HepG2 (cell line): ENCODE data around the gene POLR3K. TPM values are rescaled to one million over a fixed set of nuclear protein-coding genes. Genes with fewer than 3 reads are reported as not detected.

Experiments used
- ARID4A ChIP-seq: sonication (generic); formaldehyde crosslinking; IDR thresholded peaks from 2 replicates; pipeline ENCODE4 v1.5.0; 2020; ENCODE audit warnings: mild to moderate bottlenecking, missing genetic modification reagents, borderline replicate concordance
- ATRX ChIP-seq: sonication (generic); formaldehyde crosslinking; IDR thresholded peaks from 2 replicates; pipeline ENCODE4 v1.4.0; 2020; ENCODE audit warnings: missing genetic modification reagents, borderline replicate concordance
- E2F1 ChIP-seq: sonication (generic); formaldehyde crosslinking; IDR thresholded peaks from 2 replicates; pipeline ENCODE4 v1.5.0; 2020; ENCODE audit warnings: missing genetic modification reagents
- HMGA1 ChIP-seq: sonication (generic); formaldehyde crosslinking; conservative IDR thresholded peaks from 2 replicates; pipeline ENCODE4 v1.4.0; 2020; ENCODE audit warnings: missing genetic modification reagents
- NCOR1 ChIP-seq: fragments of 200-600 bp; sonication (generic); IDR thresholded peaks from 2 replicates; pipeline ENCODE4 v1.7.0; 2017; ENCODE audit warnings: antibody characterized with exemption, low read length, borderline replicate concordance
- SMARCE1 ChIP-seq: fragments of 450-650 bp; IDR thresholded peaks from 2 replicates; pipeline ENCODE4 v1.6.1; 2017; ENCODE audit warnings: borderline replicate concordance
- SNAI1 ChIP-seq: sonication (generic); formaldehyde crosslinking; IDR thresholded peaks from 2 replicates; pipeline ENCODE4 v1.5.0; 2020; ENCODE audit warnings: mild to moderate bottlenecking, missing genetic modification reagents, borderline replicate concordance
- SP1 ChIP-seq, 2 experiments: fragments of 450-650 bp in 1 of 2; sonication (generic) in 1 of 2; formaldehyde crosslinking in 1 of 2; IDR thresholded peaks; 2 replicates each; pipeline versions ENCODE4 v1.4.0 to v1.6.1; 2016 to 2020; ENCODE audit warnings: missing genetic modification reagents in 1 of 2
- TP53 ChIP-seq: sonication (generic); formaldehyde crosslinking; conservative IDR thresholded peaks from 2 replicates; pipeline ENCODE4 v1.4.0; 2020; ENCODE audit warnings: missing genetic modification reagents
- XRCC5 ChIP-seq: fragments of 200-400 bp; formaldehyde crosslinking; optimal IDR thresholded peaks from 2 replicates; pipeline ENCODE3; 2017; ENCODE audit warnings: mild to moderate bottlenecking, low read length
- ZNF20 ChIP-seq: sonication (generic); formaldehyde crosslinking; IDR thresholded peaks from 2 replicates; pipeline ENCODE4 v1.4.0; 2020; ENCODE audit warnings: mild to moderate bottlenecking, moderate library complexity, missing genetic modification reagents
- ZNF264 ChIP-seq: sonication (generic); formaldehyde crosslinking; IDR thresholded peaks from 2 replicates; pipeline ENCODE4 v1.4.0; 2020; ENCODE audit warnings: missing genetic modification reagents
- ZNF547 ChIP-seq: sonication (generic); formaldehyde crosslinking; IDR thresholded peaks from 2 replicates; pipeline ENCODE4 v1.5.1; 2020; ENCODE audit warnings: mild to moderate bottlenecking, missing genetic modification reagents
- ZNF564 ChIP-seq: sonication (generic); formaldehyde crosslinking; IDR thresholded peaks from 2 replicates; pipeline ENCODE4 v1.8.1; 2023; ENCODE audit warnings: mild to moderate bottlenecking, missing genetic modification reagents
- ZNF605 ChIP-seq: sonication (generic); formaldehyde crosslinking; IDR thresholded peaks from 2 replicates; pipeline ENCODE4 v1.8.0; 2022; ENCODE audit warnings: mild to moderate bottlenecking, missing genetic modification reagents
- polyA plus RNA-seq, 8 experiments: library from polyadenylated mRNA; depleted of rRNA in 3 of 8; stranded (reverse) in 7 of 8; unstranded in 1 of 8; fragments of >200 nt; fragmentation: Illumina TruSeq in 4 of 8; extraction: Trizol in 4 of 8; gene quantifications; 2 replicates each; pipeline versions ENCODE4 v1.2.1 to v1.2.3, GENCODE V29; 2011 to 2016; ENCODE audit warnings: low read depth in 4 of 8, missing spikeins in 1 of 8, mixed read lengths in 1 of 8; ENCODE audit not compliant: insufficient read depth in 1 of 8
- total RNA-seq, 5 experiments: library from RNA; depleted of rRNA; stranded (reverse); fragments of >200 nt; fragmentation: Illumina TruSeq; extraction: Trizol; gene quantifications; 2 replicates each; pipeline ENCODE4 v1.2.3, GENCODE V29; 2016; ENCODE audit warnings: low read depth in 1 of 5
- TF ChIP-seq, protein P1 (sequence below): sonication (generic); formaldehyde crosslinking; IDR thresholded peaks from 2 replicates; pipeline ENCODE4 v1.8.1; 2022; ENCODE audit warnings: low read depth, mild to moderate bottlenecking, missing genetic modification reagents
- TF ChIP-seq, protein P2 (sequence below): sonication (generic); formaldehyde crosslinking; IDR thresholded peaks from 2 replicates; pipeline ENCODE4 v1.8.0; 2022; ENCODE audit warnings: missing genetic modification reagents, mild to moderate bottlenecking, moderate library complexity, borderline replicate concordance
- TF ChIP-seq, protein P3 (sequence below): IDR thresholded peaks from 2 replicates; pipeline ENCODE4 v1.6.1; 2016; ENCODE audit warnings: mild to moderate bottlenecking, missing biosample characterization, missing genetic modification reagents

Gene POLR3K
- total and polyA plus RNA-seq, 2 of the 13 experiments (the other 11 are each of a cell fraction or from before 2014, with no cell fraction given) = 14.8 to 18.8 TPM

- TF ChIP-seq, protein P1, sequence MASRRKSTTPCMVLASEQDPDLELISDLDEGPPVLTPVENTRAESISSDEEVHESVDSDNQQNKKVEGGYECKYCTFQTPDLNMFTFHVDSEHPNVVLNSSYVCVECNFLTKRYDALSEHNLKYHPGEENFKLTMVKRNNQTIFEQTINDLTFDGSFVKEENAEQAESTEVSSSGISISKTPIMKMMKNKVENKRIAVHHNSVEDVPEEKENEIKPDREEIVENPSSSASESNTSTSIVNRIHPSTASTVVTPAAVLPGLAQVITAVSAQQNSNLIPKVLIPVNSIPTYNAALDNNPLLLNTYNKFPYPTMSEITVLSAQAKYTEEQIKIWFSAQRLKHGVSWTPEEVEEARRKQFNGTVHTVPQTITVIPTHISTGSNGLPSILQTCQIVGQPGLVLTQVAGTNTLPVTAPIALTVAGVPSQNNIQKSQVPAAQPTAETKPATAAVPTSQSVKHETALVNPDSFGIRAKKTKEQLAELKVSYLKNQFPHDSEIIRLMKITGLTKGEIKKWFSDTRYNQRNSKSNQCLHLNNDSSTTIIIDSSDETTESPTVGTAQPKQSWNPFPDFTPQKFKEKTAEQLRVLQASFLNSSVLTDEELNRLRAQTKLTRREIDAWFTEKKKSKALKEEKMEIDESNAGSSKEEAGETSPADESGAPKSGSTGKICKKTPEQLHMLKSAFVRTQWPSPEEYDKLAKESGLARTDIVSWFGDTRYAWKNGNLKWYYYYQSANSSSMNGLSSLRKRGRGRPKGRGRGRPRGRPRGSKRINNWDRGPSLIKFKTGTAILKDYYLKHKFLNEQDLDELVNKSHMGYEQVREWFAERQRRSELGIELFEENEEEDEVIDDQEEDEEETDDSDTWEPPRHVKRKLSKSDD (CRISPR knock-in tag) = no peak
- TF ChIP-seq E2F1 (CRISPR knock-in tag) (no peak), NCOR1 (0 out of 2 replicates have a peak, but pooled peaks have one; percentile 2), XRCC5 (no peak), ZNF547 (CRISPR knock-in tag) (peak; percentile 26; the same call in 1 of the 2 replicates), ATRX (CRISPR knock-in tag) (no peak), ZNF264 (no peak), ZNF564 (CRISPR knock-in tag) (no peak), SP1 (IDR thresholded peaks at IDR 0.05) (no peak), SP1 (CRISPR knock-in tag; IDR thresholded peaks at IDR 0.05) (0 out of 2 replicates have a peak, but pooled peaks have one; percentile 1), SNAI1 (0 out of 2 replicates have a peak, but pooled peaks have one; percentile 14), ZNF605 (CRISPR knock-in tag) (no peak), TP53 (CRISPR knock-in tag) (no peak), ARID4A (CRISPR knock-in tag) (no peak; the same call in 1 of the 2 replicates), HMGA1 (no peak), ZNF20 (no peak), SMARCE1 (no peak)
- TF ChIP-seq, protein P2, sequence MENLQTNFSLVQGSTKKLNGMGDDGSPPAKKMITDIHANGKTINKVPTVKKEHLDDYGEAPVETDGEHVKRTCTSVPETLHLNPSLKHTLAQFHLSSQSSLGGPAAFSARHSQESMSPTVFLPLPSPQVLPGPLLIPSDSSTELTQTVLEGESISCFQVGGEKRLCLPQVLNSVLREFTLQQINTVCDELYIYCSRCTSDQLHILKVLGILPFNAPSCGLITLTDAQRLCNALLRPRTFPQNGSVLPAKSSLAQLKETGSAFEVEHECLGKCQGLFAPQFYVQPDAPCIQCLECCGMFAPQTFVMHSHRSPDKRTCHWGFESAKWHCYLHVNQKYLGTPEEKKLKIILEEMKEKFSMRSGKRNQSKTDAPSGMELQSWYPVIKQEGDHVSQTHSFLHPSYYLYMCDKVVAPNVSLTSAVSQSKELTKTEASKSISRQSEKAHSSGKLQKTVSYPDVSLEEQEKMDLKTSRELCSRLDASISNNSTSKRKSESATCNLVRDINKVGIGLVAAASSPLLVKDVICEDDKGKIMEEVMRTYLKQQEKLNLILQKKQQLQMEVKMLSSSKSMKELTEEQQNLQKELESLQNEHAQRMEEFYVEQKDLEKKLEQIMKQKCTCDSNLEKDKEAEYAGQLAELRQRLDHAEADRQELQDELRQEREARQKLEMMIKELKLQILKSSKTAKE = peak; percentile 42; the same call in 1 of the 2 replicates
- TF ChIP-seq, protein P3, sequence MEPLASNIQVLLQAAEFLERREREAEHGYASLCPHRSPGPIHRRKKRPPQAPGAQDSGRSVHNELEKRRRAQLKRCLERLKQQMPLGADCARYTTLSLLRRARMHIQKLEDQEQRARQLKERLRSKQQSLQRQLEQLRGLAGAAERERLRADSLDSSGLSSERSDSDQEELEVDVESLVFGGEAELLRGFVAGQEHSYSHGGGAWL (CRISPR knock-in tag) = 0 out of 2 replicates have a peak, but pooled peaks have one; percentile 12
Observed at GRCh38 chr16:76535-77272, 23.3 kb upstream of the POLR3K start (continued).
